Sciatic nerve (tissue), 2 donors: ENCODE measurements around the gene TRPM2. TPM values are rescaled to one million over a fixed set of nuclear protein-coding genes. Genes with fewer than 3 reads are reported as not detected.

Experiments
- ATAC-seq: fragments of 200-7000 bp; cut with Tn5 transposase; one replicate; pipeline ENCODE4 v1.9.1; 2020; ENCODE audit warnings: mild to moderate bottlenecking, moderate library complexity
- DNase-seq: peaks from one replicate; pipeline ENCODE4 v3.0.0-alpha.2; 2020; ENCODE audit warnings: low spot score
- intact Hi-C: fragments of 100-400 bp; cut with DNase I; formaldehyde crosslinking; loops from one replicate; pipeline ENCODE4 v1.14.2; 2022
- total RNA-seq: library from RNA; stranded (reverse); fragmentation: NEBNext Ultra II Directional; extraction: Animal tissue kit (Norgen Biotek cat#: 25700); gene quantifications from one replicate; pipeline ENCODE4 v1.2.1, GENCODE V29; 2021
- donor health status: DM: no; HTN: no; CAD: no.
- donor health status: DM: no; HTN: no; CAD: no.

The TRPM2 gene
- total RNA-seq, 1 donor from 2014 or later, result 9.9 TPM

GRCh38 chr21:44418108-44418875 is 64.9 kb downstream of the TRPM2 start:
- DNase-seq (peak; percentile 52), ATAC-seq (no peak)
- intact Hi-C loops, result no loop called here

- ATAC-seq (no peak), DNase-seq (no peak)
- intact Hi-C loops, result no loop called here
These were observed 65.4 kb downstream of the TRPM2 start for GRCh38 chr21:44418876-44419230.

GRCh38 chr21:44419679-44420078 is 66.3 kb downstream of the TRPM2 start:
- DNase-seq (peak; percentile 10), ATAC-seq (no peak)
- intact Hi-C loops, result no loop called here

DNA sequence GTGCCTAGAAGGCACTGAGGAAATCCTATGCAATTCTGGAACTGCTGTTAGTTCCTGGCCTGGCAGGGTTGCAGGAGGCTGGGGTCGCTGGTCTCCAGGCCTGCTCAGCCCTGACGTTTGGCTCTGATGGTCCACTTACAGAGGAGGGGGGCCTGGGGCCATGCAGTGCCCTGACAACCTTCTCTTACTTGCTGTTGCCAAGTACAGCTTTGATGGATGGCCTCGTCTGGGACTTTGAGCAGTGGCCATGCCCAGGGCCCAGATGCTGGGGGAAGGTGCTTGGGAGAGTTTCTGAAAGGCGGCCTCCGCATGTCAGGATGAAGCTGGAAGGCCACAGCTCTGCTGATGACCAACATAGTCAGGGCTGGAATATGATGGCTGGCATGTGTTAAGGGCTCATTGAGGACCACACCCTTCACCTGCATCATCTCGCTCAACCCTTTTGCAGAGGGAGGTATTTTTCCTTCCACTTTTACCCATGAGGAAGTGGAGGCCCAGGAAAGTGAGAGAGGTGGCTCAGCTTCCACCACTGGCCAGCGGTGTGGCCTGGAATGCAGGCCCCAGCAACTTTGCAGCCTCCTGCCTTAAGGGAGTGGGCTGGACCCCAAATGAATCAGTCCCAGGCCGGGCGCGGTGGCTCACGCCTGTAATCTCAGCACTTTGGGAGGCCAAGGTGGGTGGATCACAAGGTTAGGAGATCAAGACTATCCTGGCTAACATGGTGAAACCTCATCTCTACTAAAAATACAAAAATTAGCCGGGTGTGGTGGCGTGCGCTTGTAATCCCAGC is 67.2 kb downstream of the TRPM2 start:
- intact Hi-C loops, result no loop called here
- ATAC-seq, result no peak
- peak; percentile 41 for DNase-seq

GRCh38 chr21:44421901-44422840 is 68.8 kb downstream of the TRPM2 start:
- peak; percentile 26 for DNase-seq
- intact Hi-C loops, result no loop called here
- ATAC-seq, result no peak

DNA sequence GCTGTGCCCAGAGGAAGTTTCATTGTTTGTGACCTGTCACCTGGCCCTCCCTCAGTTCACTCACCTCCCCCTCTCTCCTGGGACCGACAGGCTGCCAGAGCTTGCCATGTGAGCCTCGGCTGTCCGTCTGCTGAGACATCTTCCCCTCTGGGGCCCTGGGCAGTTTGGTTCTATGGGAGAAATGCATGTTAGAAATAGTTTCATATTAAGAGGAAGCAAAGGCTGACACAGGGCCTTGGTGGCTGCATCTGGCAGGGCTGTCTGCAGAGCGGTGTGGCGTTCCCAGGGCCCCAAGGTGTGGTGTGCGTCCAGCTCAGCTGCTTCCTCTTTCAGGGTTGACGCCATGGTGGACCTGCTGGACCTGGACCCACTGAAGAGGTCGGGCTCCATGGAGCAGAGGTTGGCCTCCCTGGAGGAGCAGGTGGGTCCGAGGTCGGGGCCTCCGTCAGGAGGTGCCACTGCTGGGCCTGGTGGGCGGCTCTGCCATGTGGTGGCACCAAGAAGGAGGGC is 69.9 kb downstream of the TRPM2 start:
- DNase-seq, result peak; percentile 36
- intact Hi-C loops, result no loop called here
- no peak for ATAC-seq

GRCh38 chr21:44423941-44424607 is 70.7 kb downstream of the TRPM2 start:
- intact Hi-C loops, result no loop called here
- ATAC-seq, result no peak
- DNase-seq, result no peak

DNA sequence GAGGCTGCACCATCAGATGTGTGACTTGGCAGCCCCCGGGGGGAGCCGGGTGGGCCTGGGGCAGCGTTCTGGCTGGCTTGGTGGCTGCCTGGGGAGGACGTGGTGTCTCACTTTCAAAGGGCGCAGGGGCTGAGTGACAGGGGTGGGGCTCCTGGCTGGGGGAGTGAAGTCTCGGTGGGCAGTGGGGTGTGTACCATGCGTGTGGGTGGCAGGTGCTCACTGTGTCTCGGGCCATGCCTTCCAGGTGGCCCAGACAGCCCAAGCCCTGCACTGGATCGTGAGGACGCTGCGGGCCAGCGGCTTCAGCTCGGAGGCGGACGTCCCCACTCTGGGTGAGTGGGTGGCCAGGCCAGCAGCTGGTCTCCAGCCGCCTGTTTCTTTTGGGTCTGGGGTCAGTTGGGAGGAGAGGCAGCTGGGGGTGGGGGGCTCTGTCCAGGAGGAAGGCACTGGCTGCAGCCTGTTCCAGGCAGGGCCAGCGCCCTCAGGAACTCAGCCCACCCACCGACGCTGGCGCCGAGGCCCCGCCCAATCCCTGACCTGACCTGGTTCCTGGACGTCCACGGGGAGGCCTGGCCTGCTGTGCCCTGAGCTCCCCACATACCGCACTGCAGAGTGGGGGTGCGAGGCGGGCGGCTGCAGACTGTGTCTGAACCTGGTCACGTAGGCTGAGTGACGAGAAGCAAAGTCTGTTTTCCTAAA is 71.3 kb downstream of the TRPM2 start:
- intact Hi-C loops, result no loop called here
- ATAC-seq (no peak), DNase-seq (peak; percentile 46)

DNA sequence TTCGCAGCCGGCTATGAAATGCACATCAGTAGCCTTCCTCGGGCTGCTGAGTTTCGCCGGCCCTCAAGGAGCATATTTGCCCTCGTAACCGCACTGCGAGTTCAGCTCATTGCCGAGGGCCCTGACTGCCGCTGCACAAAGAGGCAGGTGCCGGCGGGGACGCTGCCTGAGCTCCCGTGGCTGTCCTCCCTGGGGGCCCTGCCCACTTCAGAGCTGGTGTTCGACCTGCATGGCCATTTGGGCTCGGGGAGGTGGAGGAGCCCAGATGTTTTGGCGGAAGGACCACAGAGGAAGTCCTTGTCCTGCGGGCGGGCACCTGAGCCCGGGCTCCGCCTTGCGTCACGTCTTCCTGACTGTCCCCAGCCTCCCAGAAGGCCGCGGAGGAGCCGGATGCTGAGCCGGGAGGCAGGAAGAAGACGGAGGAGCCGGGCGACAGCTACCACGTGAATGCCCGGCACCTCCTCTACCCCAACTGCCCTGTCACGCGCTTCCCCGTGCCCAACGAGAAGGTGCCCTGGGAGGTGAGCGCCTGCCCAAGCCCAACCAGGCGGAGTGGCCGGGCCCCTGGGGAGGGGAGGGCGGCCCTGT is 72.0 kb downstream of the TRPM2 start:
- intact Hi-C loops, result no loop called here
- DNase-seq (peak; percentile 49), ATAC-seq (no peak)

- ATAC-seq (no peak), DNase-seq (peak; percentile 35)
- intact Hi-C loops, result no loop called here
These were observed 72.7 kb downstream of the TRPM2 start for GRCh38 chr21:44425895-44426662.

DNA sequence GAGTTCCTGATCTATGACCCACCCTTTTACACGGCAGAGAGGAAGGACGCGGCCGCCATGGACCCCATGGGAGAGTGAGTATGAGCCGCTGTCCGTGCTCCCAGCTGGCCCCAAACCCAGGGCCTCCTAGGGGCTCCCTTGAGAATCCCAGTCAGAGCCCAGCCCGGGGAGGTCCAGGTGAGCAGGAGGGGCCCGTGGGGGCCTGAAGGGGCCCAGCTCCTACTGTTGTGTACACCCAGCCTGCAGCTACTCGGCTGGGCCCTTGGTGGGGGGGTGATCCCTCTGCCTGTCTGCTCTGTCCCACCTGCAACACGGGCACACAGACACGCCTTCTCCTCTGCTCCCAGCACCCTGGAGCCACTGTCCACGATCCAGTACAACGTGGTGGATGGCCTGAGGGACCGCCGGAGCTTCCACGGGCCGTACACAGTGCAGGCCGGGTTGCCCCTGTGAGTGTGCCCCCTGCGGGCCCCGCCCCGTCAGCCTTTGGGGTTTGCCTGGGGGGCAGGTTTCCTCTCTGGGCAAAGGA is 73.3 kb downstream of the TRPM2 start:
- DNase-seq (peak; percentile 53), ATAC-seq (peak; percentile 26)
- intact Hi-C loops, result no loop called here

DNA sequence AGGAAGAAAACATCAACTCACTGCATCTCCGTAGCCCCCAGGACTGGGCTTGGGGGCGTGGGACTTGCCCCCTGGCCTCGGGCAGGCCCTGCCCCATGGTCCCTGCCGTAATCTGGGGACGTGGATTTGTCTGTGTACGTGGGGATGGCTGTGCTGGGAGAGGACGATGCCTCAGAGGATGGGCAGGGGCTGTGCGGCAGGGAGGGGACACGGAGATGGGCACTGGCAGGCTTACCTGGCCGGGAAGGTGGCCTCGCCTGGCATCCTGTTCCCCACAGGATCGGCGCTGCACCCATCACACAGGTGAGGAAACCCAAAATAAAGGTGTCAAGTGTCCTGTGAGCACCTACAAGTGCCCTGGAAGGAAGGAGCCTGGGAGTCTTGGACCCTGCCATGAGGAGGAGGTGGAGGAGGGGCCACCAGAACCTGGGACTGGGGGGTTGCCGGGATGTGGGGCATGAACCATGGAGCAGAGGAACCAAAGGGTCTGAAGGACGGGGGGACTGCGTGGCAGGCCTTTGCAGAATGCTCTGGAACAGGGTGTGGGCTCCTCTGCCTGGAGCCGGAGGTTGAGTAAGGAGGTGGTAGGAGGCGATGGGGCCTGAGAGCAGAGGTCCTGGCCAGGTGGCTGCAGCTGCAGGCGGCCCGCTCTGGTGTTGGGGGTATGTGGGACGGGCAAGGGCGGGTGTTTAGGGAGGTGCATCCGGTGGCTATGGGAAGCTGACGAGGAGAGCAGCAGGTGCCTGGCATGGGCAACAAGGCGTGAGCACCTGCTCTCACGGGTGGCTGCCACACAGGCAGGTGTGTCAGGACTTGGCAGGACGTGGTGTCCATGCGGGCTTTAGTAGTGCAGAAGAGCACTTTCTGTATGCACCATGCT is 74.1 kb downstream of the TRPM2 start:
- DNase-seq (peak; percentile 43), ATAC-seq (no peak)
- intact Hi-C loops, result no loop called here

DNA sequence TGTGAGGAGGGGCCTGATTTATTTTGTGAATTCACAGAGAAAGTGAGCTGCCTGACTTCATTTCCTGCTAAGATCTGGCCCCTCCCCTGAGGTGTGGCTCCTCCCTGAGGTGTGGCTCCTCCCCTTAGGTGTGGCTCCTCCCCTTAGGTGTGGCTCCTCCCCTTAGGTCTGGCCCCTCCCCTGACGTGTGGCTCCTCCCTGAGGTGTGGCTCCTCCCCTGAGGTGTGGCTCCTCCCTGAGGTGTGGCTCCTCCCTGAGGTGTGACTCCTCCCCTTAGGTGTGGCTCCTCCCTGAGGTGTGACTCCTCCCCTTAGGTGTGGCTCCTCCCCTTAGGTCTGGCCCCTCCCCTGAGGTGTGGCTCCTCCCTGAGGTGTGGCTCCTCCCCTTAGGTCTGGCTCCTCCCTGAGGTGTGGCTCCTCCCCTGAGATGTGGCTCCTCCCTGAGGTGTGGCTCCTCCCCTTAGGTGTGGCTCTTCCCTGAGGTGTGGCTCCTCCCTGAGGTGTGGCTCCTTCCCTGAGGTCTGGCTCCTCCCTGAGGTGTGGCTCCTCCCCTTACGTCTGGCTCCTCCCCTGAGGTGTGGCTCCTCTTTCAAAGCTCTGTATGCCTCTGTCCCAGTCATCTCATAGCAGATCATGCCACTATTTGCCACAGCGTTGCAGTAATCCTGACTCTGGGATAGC is 75.0 kb downstream of the TRPM2 start:
- intact Hi-C loops, result no loop called here
- DNase-seq, result peak; percentile 47
- no peak for ATAC-seq

DNA sequence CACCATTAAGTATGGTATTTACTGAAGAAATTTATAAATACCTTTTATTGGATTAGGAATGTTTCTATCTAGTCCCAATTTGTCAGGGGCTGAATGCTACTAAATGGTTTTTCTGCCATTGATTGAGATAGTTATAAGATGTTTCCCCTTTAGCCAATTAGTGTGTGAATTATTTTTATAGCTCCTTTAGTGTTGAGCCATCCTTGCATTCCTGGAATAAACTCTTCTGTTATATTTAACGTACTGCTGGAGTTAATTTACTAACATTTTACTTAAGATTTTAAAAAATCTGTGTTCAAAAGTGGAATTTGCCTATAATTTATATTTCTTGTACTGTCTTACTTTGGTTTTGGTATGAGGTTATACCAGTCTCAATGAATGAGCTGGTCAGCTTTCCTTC is 76.5 kb downstream of the TRPM2 start:
- ATAC-seq (no peak), DNase-seq (no peak)
- intact Hi-C loops, result no loop called here

DNA sequence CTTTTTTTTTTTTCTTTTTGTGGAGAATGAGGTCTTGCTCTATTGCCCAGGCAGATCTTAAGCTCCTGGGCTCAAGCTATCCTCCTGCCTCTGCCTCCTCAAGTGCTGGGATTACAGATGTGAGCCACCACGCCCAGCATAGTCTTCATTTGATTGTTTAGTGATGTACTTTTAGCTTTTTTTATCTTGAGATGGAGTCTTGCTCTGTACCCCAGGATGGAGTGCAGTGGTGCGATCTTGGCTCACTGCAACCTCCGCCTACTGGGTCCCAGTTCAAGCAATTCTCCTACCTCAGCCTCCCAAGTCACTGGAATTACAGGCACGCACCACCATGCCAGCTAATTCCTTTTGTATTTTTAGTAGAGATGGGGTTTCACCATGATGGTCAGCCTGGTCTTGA is 77.9 kb downstream of the TRPM2 start:
- no peak for ATAC-seq
- intact Hi-C loops, result no loop called here
- peak; percentile 12 for DNase-seq
